Mucosa of rectum (tissue), 2 donors: ENCODE results near the gene ST7L.

Source experiments
- H3K27ac ChIP-seq, 2 donors: one replicate each; pipeline ENCODE4 v1.7.0; 2013; ENCODE audit warnings: inconsistent platforms in 2 of 2, low read depth in 2 of 2, low read length in 2 of 2
- H3K27me3 ChIP-seq, 2 donors: one replicate each; pipeline ENCODE4 v1.7.0; 2013; ENCODE audit warnings: low read length in 2 of 2; ENCODE audit not compliant: control insufficient read depth in 2 of 2, insufficient read depth in 2 of 2
- H3K36me3 ChIP-seq, 2 donors: one replicate each; pipeline ENCODE4 v1.7.0; 2013; ENCODE audit warnings: low read length in 2 of 2; ENCODE audit not compliant: control insufficient read depth in 2 of 2, insufficient read depth in 2 of 2
- H3K4me1 ChIP-seq, 2 donors: one replicate each; pipeline ENCODE4 v1.7.0; 2013; ENCODE audit warnings: low read length in 2 of 2, mild to moderate bottlenecking in 1 of 2; ENCODE audit not compliant: control insufficient read depth in 2 of 2, insufficient read depth in 2 of 2
- H3K4me3 ChIP-seq, 2 donors: one replicate each; pipeline ENCODE4 v1.7.0; 2013; ENCODE audit warnings: low read length in 2 of 2
- H3K9ac ChIP-seq, 2 donors: one replicate each; pipeline ENCODE4 v1.7.0; 2013; ENCODE audit warnings: low read length in 2 of 2, low read depth in 1 of 2, mild to moderate bottlenecking in 1 of 2
- H3K9me3 ChIP-seq, 2 donors: one replicate each; pipeline ENCODE4 v1.7.0; 2013; ENCODE audit warnings: low read length in 2 of 2; ENCODE audit not compliant: control insufficient read depth in 2 of 2
- donor health status: healthy.
- donor health status: Normal muscosa, but diverticular disease.

The ST7L gene

GRCh38 chr1:112511897-112512296 lies 107.0 kb downstream of the ST7L start:
- Histone ChIP-seq H3K36me3 (no peaks in the 10 kb centered on the region), H3K27me3 (peaks cover 9 to 14% of the 10 kb centered on the region in 2 donors), H3K9me3 (no peaks in the 10 kb centered on the region), H3K9ac (no peak overlapping the region), H3K27ac (peak overlapping the region in 1 of 2 donors; percentile 56), H3K4me3 (no peak overlapping the region), H3K4me1 (peaks cover 11 to 16% of the 10 kb centered on the region in 2 donors)

- H3K27me3 ChIP-seq = peaks cover 9 to 14% of the 10 kb centered on the region in 2 donors
- H3K27ac ChIP-seq = peak overlapping the region; percentile 1 to 37
- peak overlapping the region; percentile 43 to 79 for H3K4me3 ChIP-seq
- peak overlapping the region in 1 of 2 donors; percentile 58 for H3K9ac ChIP-seq
- no peaks in the 10 kb centered on the region for H3K36me3 ChIP-seq
- H3K9me3 ChIP-seq = no peaks in the 10 kb centered on the region
- peaks cover 11 to 16% of the 10 kb centered on the region in 2 donors for H3K4me1 ChIP-seq
Observed at GRCh38 chr1:112510340-112510739, 108.6 kb downstream of the ST7L start.

DNA sequence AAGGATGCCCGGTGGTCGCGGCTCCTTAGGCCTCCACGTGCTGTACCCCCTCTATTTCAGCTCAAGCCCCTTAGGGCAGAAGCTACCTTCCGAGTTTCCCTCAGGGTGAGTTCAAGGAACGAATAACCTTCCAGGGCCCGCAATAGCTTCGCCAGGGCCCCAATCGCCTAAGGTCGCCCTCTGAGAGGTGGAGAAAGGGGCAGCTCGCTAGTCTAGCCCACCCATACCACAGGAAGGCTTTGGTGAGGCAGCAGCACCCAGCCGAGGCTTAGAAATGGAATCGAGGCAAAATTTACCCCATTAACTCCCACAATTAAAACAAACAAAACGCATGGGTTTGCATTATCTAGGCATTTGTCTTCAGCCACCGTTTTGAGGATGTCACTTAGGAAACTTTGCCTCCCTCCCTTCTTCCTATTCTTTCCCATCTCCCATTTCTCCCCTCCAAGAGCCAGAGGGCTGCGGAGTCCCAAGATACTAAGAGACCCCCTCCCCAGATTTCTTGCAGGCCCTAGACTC lies 109.2 kb downstream of the ST7L start:
- Histone ChIP-seq H3K27ac (peak overlapping the region; percentile 47 to 56), H3K4me3 (peak overlapping the region; percentile 68 to 79), H3K27me3 (peaks cover 9 to 14% of the 10 kb centered on the region in 2 donors), H3K9ac (peak overlapping the region in 1 of 2 donors; percentile 58), H3K36me3 (no peaks in the 10 kb centered on the region), H3K4me1 (peaks cover 11 to 18% of the 10 kb centered on the region in 2 donors), H3K9me3 (no peaks in the 10 kb centered on the region)

DNA sequence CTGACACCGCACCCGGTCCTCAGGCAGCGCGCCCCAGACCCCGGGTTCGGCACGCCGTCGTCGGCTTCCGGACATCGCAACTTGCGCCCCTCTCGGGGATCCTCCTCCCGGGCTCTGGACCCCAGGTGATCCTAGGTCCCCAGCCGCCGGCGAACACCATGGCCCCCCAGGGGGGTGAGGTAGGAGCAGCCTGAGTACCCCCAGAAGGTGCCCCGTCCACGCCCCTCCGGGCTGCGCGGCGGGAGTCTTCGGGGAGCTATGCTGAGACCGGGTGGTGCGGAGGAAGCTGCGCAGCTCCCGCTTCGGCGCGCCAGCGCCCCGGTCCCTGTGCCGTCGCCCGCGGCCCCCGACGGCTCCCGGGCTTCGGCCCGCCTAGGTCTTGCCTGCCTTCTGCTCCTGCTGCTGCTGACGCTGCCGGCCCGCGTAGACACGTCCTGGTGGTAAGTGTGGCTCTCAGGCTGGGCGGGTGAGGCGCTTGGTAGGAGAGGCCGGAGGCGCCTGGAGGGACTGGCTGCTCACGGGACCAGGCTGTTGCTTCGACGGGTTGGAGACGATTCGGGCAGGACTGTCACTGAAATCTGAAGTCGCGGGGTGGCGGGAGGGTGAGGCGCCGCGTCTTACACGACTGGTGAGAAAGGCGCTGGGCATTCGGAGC lies 109.8 kb downstream of the ST7L start:
- Histone ChIP-seq H3K9me3 (no peaks in the 10 kb centered on the region), H3K36me3 (no peaks in the 10 kb centered on the region), H3K4me3 (peak overlapping the region; percentile 68 to 79), H3K9ac (peak overlapping the region in 1 of 2 donors; percentile 58), H3K4me1 (peaks cover 11 to 18% of the 10 kb centered on the region in 2 donors), H3K27ac (peak overlapping the region; percentile 47 to 56), H3K27me3 (peaks cover 9 to 14% of the 10 kb centered on the region in 2 donors)

DNA sequence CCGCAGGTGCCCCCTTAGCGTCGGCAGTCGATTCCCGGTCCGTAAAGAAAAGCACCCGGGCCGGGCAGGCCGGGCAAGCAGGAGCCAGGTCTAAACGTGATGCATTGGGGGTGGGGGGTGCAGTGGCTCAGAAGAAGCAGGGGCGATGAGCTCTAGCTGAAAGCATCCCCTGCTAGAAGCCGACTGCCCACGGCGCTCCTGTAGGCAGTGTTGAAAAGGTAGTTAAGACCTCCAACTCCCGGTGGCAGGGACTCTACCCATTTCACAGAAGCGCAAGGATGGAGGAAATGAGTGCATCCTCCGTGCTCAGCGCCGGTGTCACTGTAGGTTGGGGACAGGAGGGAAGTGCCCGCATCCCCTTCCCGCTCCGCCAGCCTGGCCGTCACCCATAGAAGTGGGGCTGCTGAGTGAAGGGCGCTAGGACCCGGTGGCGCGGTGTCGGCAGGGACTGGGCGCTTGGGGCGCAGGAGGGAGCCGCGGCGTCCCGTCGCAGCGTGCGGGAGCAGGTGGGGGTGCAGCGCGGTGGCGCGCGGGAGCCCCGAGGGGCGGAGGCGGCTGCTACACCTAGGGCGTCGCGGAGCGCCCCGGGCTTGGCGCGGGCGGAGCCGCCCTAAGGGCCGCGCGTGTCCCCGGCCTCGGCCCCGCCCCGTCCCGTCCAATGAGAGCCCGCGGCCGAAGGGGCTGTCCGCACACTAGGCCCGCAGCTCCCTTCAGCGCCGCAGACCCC lies 110.5 kb downstream of the ST7L start, which contains the start of gene WNT2B:
Gene WNT2B (plus strand): TSS at position 688 of the 727 bp plus-strand sequence. CDS start 298 bp downstream, outside the sequence.
- Histone ChIP-seq H3K9ac (peak within 1 kb of the TSS; percentile 41 to 58), H3K4me3 (peak within 1 kb of the TSS; percentile 68 to 79), H3K4me1 (peaks cover 11 to 18% of the 10 kb centered on the region in 2 donors), H3K27me3 (peaks cover 14 to 16% of the 10 kb centered on the region in 2 donors), H3K36me3 (no peaks in the 10 kb centered on the region), H3K9me3 (no peaks in the 10 kb centered on the region), H3K27ac (peak within 1 kb of the TSS; percentile 47 to 56)

GRCh38 chr1:112507921-112508277 lies 111.0 kb downstream of the ST7L start:
- peak overlapping the region in 1 of 2 donors; percentile 58 for H3K9ac ChIP-seq
- peaks cover 19 to 20% of the 10 kb centered on the region in 2 donors for H3K27me3 ChIP-seq
- H3K9me3 ChIP-seq = no peaks in the 10 kb centered on the region
- H3K27ac ChIP-seq = peak overlapping the region; percentile 9 to 11
- peak overlapping the region; percentile 68 to 79 for H3K4me3 ChIP-seq
- no peaks in the 10 kb centered on the region for H3K36me3 ChIP-seq
- peaks cover 11 to 18% of the 10 kb centered on the region in 2 donors for H3K4me1 ChIP-seq

DNA sequence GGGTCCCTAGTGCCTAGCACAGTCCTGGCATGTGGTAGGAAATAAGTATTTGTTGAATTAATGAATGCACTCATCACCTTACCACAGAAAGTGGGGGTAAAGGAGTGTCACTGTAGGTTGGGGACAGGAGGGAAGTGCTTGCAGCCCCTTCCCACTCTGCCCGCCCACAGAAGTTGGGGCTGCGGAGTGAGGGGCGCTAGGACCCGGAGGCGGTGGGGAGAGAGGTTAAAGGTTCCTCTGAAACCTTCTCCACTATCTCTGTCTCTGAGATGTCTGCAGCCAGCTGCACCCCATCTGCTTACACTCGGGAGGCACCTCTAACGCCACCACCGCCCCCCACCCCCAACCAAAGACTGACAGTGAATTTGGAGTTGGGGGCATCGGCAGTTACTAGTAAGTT lies 111.6 kb downstream of the ST7L start:
- Histone ChIP-seq H3K36me3 (no peaks in the 10 kb centered on the region), H3K4me3 (no peak overlapping the region), H3K27ac (peak overlapping the region in 1 of 2 donors; percentile 9), H3K4me1 (peaks cover 11 to 18% of the 10 kb centered on the region in 2 donors), H3K9me3 (no peaks in the 10 kb centered on the region), H3K9ac (no peak overlapping the region), H3K27me3 (peaks cover 21 to 24% of the 10 kb centered on the region in 2 donors)

GRCh38 chr1:112506731-112507130 lies 112.2 kb downstream of the ST7L start:
- H3K4me1 ChIP-seq = peaks cover 11 to 20% of the 10 kb centered on the region in 2 donors
- H3K36me3 ChIP-seq = no peaks in the 10 kb centered on the region
- no peak overlapping the region for H3K9ac ChIP-seq
- peaks cover 21 to 24% of the 10 kb centered on the region in 2 donors for H3K27me3 ChIP-seq
- no peaks in the 10 kb centered on the region for H3K9me3 ChIP-seq
- H3K27ac ChIP-seq = no peak overlapping the region
- no peak overlapping the region for H3K4me3 ChIP-seq

DNA sequence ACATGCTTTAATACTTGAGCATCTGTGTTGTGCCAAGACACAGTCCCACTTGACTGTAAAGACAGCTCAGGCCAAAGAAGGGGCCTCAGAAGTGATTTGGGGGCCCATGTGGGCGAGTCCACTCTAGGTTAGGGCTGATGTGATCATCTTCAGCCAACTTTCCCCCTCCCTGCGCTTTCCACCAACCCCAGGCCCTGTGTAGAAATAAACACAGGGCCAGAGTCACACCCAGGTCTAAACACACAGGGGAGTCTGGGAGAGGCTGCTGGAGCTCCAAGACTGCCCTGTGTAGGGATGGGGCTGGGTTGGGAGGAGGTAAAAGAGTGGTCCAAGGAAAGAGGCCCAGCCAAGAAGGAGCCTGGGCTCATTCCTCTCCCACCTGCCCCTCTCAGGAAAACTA lies 112.6 kb downstream of the ST7L start:
- Histone ChIP-seq H3K9ac (no peak overlapping the region), H3K4me1 (peaks cover 16 to 20% of the 10 kb centered on the region in 2 donors), H3K27ac (no peak overlapping the region), H3K9me3 (no peaks in the 10 kb centered on the region), H3K36me3 (no peaks in the 10 kb centered on the region), H3K27me3 (peaks cover 21 to 24% of the 10 kb centered on the region in 2 donors), H3K4me3 (no peak overlapping the region)

DNA sequence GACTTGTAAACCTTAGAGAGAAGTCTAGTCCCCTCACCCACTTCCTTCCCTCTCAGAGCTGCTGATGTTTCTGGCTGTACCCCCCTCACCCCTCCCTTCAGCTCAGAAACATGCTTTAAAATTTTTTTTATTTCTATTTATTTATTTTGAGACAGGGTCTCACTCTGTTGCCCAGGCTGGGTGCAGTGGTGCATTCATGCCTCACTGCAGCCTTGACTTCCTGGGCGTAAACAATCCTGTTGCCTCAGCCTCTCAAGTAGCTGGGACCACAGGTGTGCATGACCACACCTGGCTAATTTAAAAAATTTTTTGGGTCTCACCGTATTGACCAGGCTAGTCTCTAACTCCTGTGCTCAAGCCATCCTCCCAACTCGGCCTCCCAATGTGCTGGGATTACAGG lies 113.1 kb downstream of the ST7L start:
- no peak overlapping the region for H3K9ac ChIP-seq
- H3K9me3 ChIP-seq = no peaks in the 10 kb centered on the region
- no peak overlapping the region for H3K27ac ChIP-seq
- peaks cover 21 to 24% of the 10 kb centered on the region in 2 donors for H3K27me3 ChIP-seq
- peaks cover 18 to 20% of the 10 kb centered on the region in 2 donors for H3K4me1 ChIP-seq
- H3K4me3 ChIP-seq = no peak overlapping the region
- no peaks in the 10 kb centered on the region for H3K36me3 ChIP-seq
